CD4-positive, alpha-beta T cell (primary cell): Measurements from ENCODE around the gene ANO10. TPM values are rescaled to one million over a fixed set of nuclear protein-coding genes. Genes with fewer than 3 reads are reported as not detected.
"Not testable (repeated sequence)": the region's sequence is repeated elsewhere in the genome, so short reads cannot be mapped to it uniquely, and the experiment has no call there.

Experiments used
- ATAC-seq: fragments of 200-7000 bp; cut with Tn5 transposase; one replicate; pipeline ENCODE4 v1.10.0; 2022; ENCODE audit warnings: mild to moderate bottlenecking; ENCODE audit not compliant: poor library complexity
- CTCF ChIA-PET: fragments of 350-600 bp; sonication (Branson Sonifier 250); formaldehyde crosslinking; loops from one replicate; lab custom pipeline; 2021; ENCODE audit warnings: antibody characterized with exemption, inconsistent platforms; lab: Charles Lee
- POLR2A ChIA-PET: fragments of 350-600 bp; sonication (Branson Sonifier 250); formaldehyde crosslinking; loops from one replicate; lab custom pipeline; 2021; ENCODE audit warnings: antibody characterized with exemption, inconsistent platforms; lab: Charles Lee
- DNase-seq, 14 experiments: peaks; one replicate each; pipeline ENCODE4 v3.0.0-alpha.2; 2013 to 2020; ENCODE audit warnings: mixed read lengths in 2 of 14
- H3K27ac ChIP-seq, 2 donors: one replicate each; pipeline versions ENCODE4 v1.5.1 to v1.7.0; 2013; ENCODE audit warnings: low read length in 2 of 2, low read depth in 1 of 2, mild to moderate bottlenecking in 1 of 2
- H3K27me3 ChIP-seq, 2 experiments: 1 replicate in 1 of 2; 2 replicates in 1 of 2; pipeline versions ENCODE4 v1.6.1 to v1.7.0; 2013; ENCODE audit warnings: low read length in 2 of 2, control low read depth in 1 of 2, mild to moderate bottlenecking in 1 of 2, moderate library complexity in 1 of 2; ENCODE audit not compliant: insufficient read depth in 2 of 2, control insufficient read depth in 1 of 2
- H3K36me3 ChIP-seq: one replicate; pipeline ENCODE4 v1.6.1; 2013; ENCODE audit warnings: low read length, control low read depth; ENCODE audit not compliant: insufficient read depth
- H3K4me1 ChIP-seq: one replicate; pipeline ENCODE4 v1.6.1; 2013; ENCODE audit warnings: low read length, control low read depth; ENCODE audit not compliant: insufficient read depth
- H3K4me3 ChIP-seq: one replicate; pipeline ENCODE4 v1.5.1; 2013; ENCODE audit warnings: mild to moderate bottlenecking, low read length, moderate library complexity
- H3K9me3 ChIP-seq, 2 experiments: 1 replicate in 1 of 2; 2 replicates in 1 of 2; pipeline versions ENCODE4 v1.6.1 to v1.7.0; 2013; ENCODE audit warnings: low read length in 2 of 2, mild to moderate bottlenecking in 2 of 2, control low read depth in 1 of 2, moderate library complexity in 1 of 2; ENCODE audit not compliant: control insufficient read depth in 1 of 2, insufficient read depth in 1 of 2
- H3K27ac Mint-ChIP-seq: one replicate; pipeline ENCODE4 v1.8.0; 2020; ENCODE audit warnings: mixed read lengths
- H3K27me3 Mint-ChIP-seq: one replicate; pipeline ENCODE4 v1.8.0; 2021; ENCODE audit warnings: mixed read lengths
- H3K36me3 Mint-ChIP-seq: one replicate; pipeline ENCODE4 v1.8.0; 2021; ENCODE audit warnings: low read depth, mixed read lengths
- H3K4me1 Mint-ChIP-seq: one replicate; pipeline ENCODE4 v1.8.0; 2021; ENCODE audit warnings: low read depth, mixed read lengths
- H3K4me3 Mint-ChIP-seq: one replicate; pipeline ENCODE4 v1.8.0; 2020; ENCODE audit warnings: mild to moderate bottlenecking, mixed read lengths
- H3K9me3 Mint-ChIP-seq: one replicate; pipeline ENCODE4 v1.8.0; 2020; ENCODE audit warnings: mixed read lengths
- CTCF ChIP-seq: fragments of 200-600 bp; IDR thresholded peaks from one replicate; pipeline ENCODE4 v1.8.0; 2022; ENCODE audit warnings: antibody characterized with exemption, mild to moderate bottlenecking
- intact Hi-C, 2 experiments: fragments of 100-400 bp; cut with DNase I in 1 of 2; cut with micrococcal nuclease in 1 of 2; formaldehyde crosslinking; loops; one replicate each; pipeline versions ENCODE4 v1.15.1 to v1.9.0; 2023 to 2025; cut with DNase I, micrococcal nuclease
- total RNA-seq, 174 experiments: library from RNA in 2 of 174; stranded (reverse) in 2 of 174; gene quantifications; one replicate each; pipeline ENCODE4 v1.2.3 and lab custom pipeline; 2021 to 2026

ANO10 gene
- total RNA-seq, 2 experiments from 2014 or later, result 6.9 to 8.0 TPM

- Histone ChIP-seq H3K36me3 (peaks cover 6% of the 10 kb centered on the region), H3K4me3 (no peak overlapping the region), H3K27me3 (no peaks in the 10 kb centered on the region), H3K4me1 (no peaks in the 10 kb centered on the region), H3K9me3 (no peaks in the 10 kb centered on the region), H3K27ac (no peak overlapping the region)
- H3K36me3 Mint-ChIP-seq, result peaks cover 27% of the 10 kb centered on the region
- H3K27ac Mint-ChIP-seq, result no peak overlapping the region
- no peak for DNase-seq
- no peaks in the 10 kb centered on the region for H3K9me3 Mint-ChIP-seq
- no peak for TF ChIP-seq CTCF
- H3K4me1 Mint-ChIP-seq, result no peaks in the 10 kb centered on the region
- H3K4me3 Mint-ChIP-seq, result no peak overlapping the region
- intact Hi-C loops, result no loop called here
- ChIA-PET POLR2A (no interaction called here), CTCF (no interaction called here)
- H3K27me3 Mint-ChIP-seq, result no peaks in the 10 kb centered on the region
- no peak for ATAC-seq
Measured at GRCh38 chr3:43573576-43573975, 48.2 kb downstream of the ANO10 start.

GRCh38 chr3:43565661-43566341 lies 56.0 kb downstream of the ANO10 start:
- H3K27me3 Mint-ChIP-seq, DNase-seq, H3K4me1 ChIP-seq, H3K9me3 ChIP-seq, H3K36me3 ChIP-seq, H3K27ac Mint-ChIP-seq, H3K27ac ChIP-seq, H3K9me3 Mint-ChIP-seq, intact Hi-C loops, POLR2A ChIA-PET, H3K27me3 ChIP-seq, H3K4me3 Mint-ChIP-seq, H3K4me1 Mint-ChIP-seq, H3K4me3 ChIP-seq, ATAC-seq: not testable (repeated sequence)
- CTCF ChIA-PET, result interaction anchor here (0.6 to 0.7 kb wide), 2 partner anchors 160 to 645 kb away, joined by 3 to 4 read pairs; no protein-coding TSS in a partner anchor
- peaks cover 12% of the 10 kb centered on the region for H3K36me3 Mint-ChIP-seq

GRCh38 chr3:43559961-43560360 lies 61.9 kb downstream of the ANO10 start:
- Histone ChIP-seq H3K4me3 (no peak overlapping the region), H3K36me3 (no peaks in the 10 kb centered on the region), H3K27ac (no peak overlapping the region), H3K9me3 (no peaks in the 10 kb centered on the region), H3K4me1 (no peaks in the 10 kb centered on the region), H3K27me3 (no peaks in the 10 kb centered on the region)
- DNase-seq (no peak), ATAC-seq (no peak)
- Mint-ChIP-seq H3K4me1 (no peaks in the 10 kb centered on the region), H3K4me3 (no peak overlapping the region), H3K27ac (no peak overlapping the region), H3K27me3 (no peaks in the 10 kb centered on the region), H3K36me3 (peaks cover 34% of the 10 kb centered on the region), H3K9me3 (no peaks in the 10 kb centered on the region)
- CTCF ChIA-PET, result no interaction called here
- intact Hi-C loops, result no loop called here
- POLR2A ChIA-PET, result no interaction called here
- TF ChIP-seq CTCF, result no peak

- no peak for ATAC-seq
- no peaks in the 10 kb centered on the region for H3K4me1 Mint-ChIP-seq
- TF ChIP-seq CTCF, result no peak
- H3K9me3 Mint-ChIP-seq, result no peaks in the 10 kb centered on the region
- no peak overlapping the region for H3K27ac Mint-ChIP-seq
- H3K9me3 ChIP-seq, result no peaks in the 10 kb centered on the region
- no peak for DNase-seq
- ChIA-PET POLR2A (no interaction called here), CTCF (interaction anchor here (0.6 to 1.2 kb wide), 2 partner anchors 35 to 274 kb away, joined by 3 read pairs; no protein-coding TSS in a partner anchor)
- H3K36me3 Mint-ChIP-seq, result peaks cover 37% of the 10 kb centered on the region
- H3K27me3 Mint-ChIP-seq, result no peaks in the 10 kb centered on the region
- no peaks in the 10 kb centered on the region for H3K4me1 ChIP-seq
- H3K4me3 ChIP-seq, result no peak overlapping the region
- intact Hi-C loops, result no loop called here
- no peak overlapping the region for H3K4me3 Mint-ChIP-seq
- H3K27ac ChIP-seq, result no peak overlapping the region
- no peaks in the 10 kb centered on the region for H3K36me3 ChIP-seq
- H3K27me3 ChIP-seq, result no peaks in the 10 kb centered on the region
Measured at GRCh38 chr3:43558171-43558570, 63.6 kb downstream of the ANO10 start.
